Common myeloid progenitor, CD34-positive (primary cell): ENCODE data around the gene ADGRV1.

ENCODE experiments used
- CTCF ChIA-PET: fragments of 350-600 bp; sonication (Branson Sonifier 250); formaldehyde crosslinking; loops from one replicate; lab custom pipeline; 2021; ENCODE audit warnings: antibody characterized with exemption; lab: Charles Lee
- POLR2A ChIA-PET: fragments of 350-600 bp; sonication (Branson Sonifier 250); formaldehyde crosslinking; loops from one replicate; lab custom pipeline; 2021; ENCODE audit warnings: antibody characterized with exemption; lab: Charles Lee
- DNase-seq, 3 donors: peaks; one replicate each; pipeline versions ENCODE4 v3.0.0 to v3.0.0-alpha.2; 2013
- H3K27ac ChIP-seq, 2 experiments: 1 replicate in 1 of 2; 2 replicates in 1 of 2; pipeline ENCODE4 v1.7.0; 2013; ENCODE audit warnings: inconsistent platforms in 2 of 2, low read length in 2 of 2, mild to moderate bottlenecking in 2 of 2, low read depth in 1 of 2, moderate library complexity in 1 of 2; ENCODE audit not compliant: severe bottlenecking in 2 of 2, insufficient read depth in 1 of 2, poor library complexity in 1 of 2
- H3K27me3 ChIP-seq, 5 experiments: replicated peaks in 2 of 5; 1 replicate in 3 of 5; 2 replicates in 2 of 5; pipeline versions ENCODE4 v1.6.1 to v1.7.0; 2013; ENCODE audit warnings: low read length in 4 of 5, mild to moderate bottlenecking in 2 of 5, moderate library complexity in 2 of 5, inconsistent platforms in 1 of 5; ENCODE audit not compliant: insufficient read depth in 5 of 5, control insufficient read depth in 4 of 5
- H3K36me3 ChIP-seq, 4 experiments: 1 replicate in 2 of 4; 2 replicates in 2 of 4; pipeline versions ENCODE4 v1.6.1 to v1.7.0; 2013; ENCODE audit warnings: low read length in 3 of 4, control low read depth in 1 of 4, mild to moderate bottlenecking in 1 of 4; ENCODE audit not compliant: control insufficient read depth in 4 of 4, insufficient read depth in 4 of 4
- H3K4me1 ChIP-seq, 4 experiments: 1 replicate in 3 of 4; 2 replicates in 1 of 4; pipeline versions ENCODE4 v1.6.1 to v1.7.1; 2013; ENCODE audit warnings: low read length in 3 of 4, mild to moderate bottlenecking in 3 of 4, control low read depth in 1 of 4, inconsistent platforms in 1 of 4, moderate library complexity in 1 of 4; ENCODE audit not compliant: control insufficient read depth in 4 of 4, insufficient read depth in 4 of 4; ENCODE audit errors: control extremely low read depth in 1 of 4
- H3K4me3 ChIP-seq, 7 experiments: 1 replicate in 4 of 7; 2 replicates in 3 of 7; pipeline versions ENCODE4 v1.5.1 to v1.7.0; 2013; ENCODE audit warnings: mild to moderate bottlenecking in 7 of 7, low read length in 6 of 7, moderate library complexity in 6 of 7, inconsistent platforms in 2 of 7, low read depth in 2 of 7, control low read depth in 1 of 7; ENCODE audit not compliant: insufficient read depth in 4 of 7, control insufficient read depth in 1 of 7; ENCODE audit errors: extremely low read depth in 1 of 7
- H3K9me3 ChIP-seq, 5 experiments: 1 replicate in 4 of 5; 2 replicates in 1 of 5; pipeline versions ENCODE4 v1.6.1 to v1.7.1; 2013; ENCODE audit warnings: low read length in 4 of 5, mild to moderate bottlenecking in 2 of 5, inconsistent platforms in 1 of 5, low read depth in 1 of 5, moderate library complexity in 1 of 5; ENCODE audit not compliant: control insufficient read depth in 4 of 5, insufficient read depth in 2 of 5; ENCODE audit errors: control extremely low read depth in 1 of 5
- WGBS: methylation state at CpG from one replicate; pipeline ENCODE4 v1.1.5; 2013; ENCODE audit not compliant: insufficient coverage; 5-methylcytosine and 5-hydroxymethylcytosine counted together

Gene ADGRV1

DNA sequence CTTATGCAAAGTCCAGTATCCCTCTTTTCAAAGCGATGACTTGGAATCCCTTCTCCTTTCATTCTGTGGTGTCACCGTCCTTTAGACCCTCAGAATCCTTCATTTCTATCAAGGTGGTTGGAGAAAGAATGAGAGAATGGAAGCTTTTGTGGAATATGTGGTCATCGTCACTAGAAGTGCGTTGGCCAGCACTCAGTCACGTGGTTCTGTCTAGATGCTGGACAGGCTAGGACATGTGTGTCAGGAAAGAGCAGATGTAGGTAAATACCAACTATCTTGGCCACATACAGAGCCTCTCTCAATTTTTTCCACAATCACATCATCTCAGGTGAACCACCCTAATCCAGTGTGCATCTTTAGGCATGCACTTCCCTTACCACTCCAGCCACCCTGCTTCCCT, 618.5 kb downstream of the ADGRV1 start:
- CTCF ChIA-PET: no interaction called here
- no peak for DNase-seq

DNA sequence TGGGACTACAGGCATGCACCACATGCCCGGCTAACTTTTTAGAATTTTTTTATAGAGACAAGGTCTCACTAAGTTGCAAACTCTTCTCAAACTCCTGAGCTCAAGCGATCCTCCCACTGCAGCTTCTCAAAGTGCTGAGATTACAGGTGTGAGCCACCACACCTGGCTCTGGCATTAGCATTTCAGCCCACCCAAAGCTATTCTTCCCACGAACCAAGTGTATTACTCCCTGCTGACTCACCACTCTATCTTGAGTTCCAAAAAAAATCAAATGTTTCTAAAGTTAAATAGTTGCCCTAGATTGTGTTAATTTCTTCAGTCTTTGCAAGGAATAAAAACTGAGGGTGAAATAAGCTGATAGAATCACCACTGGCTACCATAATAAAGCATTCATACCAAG, 619.0 kb downstream of the ADGRV1 start:
- Histone ChIP-seq H3K4me3 (no peak overlapping the region), H3K4me1 (peaks cover 0 to 14% (median 2%) of the 10 kb centered on the region in 4 experiments), H3K27me3 (no peaks in the 10 kb centered on the region), H3K27ac (no peak overlapping the region), H3K9me3 (no peaks in the 10 kb centered on the region), H3K36me3 (no peaks in the 10 kb centered on the region)
- ChIA-PET CTCF (no interaction called here), POLR2A (no interaction called here)
- 100% methylated on average over 2 of the region's 3 CpGs for WGBS
- no peak for DNase-seq

More for the DNA sequence above, 618.5 kb downstream of the ADGRV1 start:
- WGBS: 95% methylated on average over 3 of the region's 5 CpGs
- peaks cover 0 to 9% (median 0%) of the 10 kb centered on the region in 4 experiments for H3K4me1 ChIP-seq
- no peaks in the 10 kb centered on the region for H3K9me3 ChIP-seq
- H3K27me3 ChIP-seq: no peaks in the 10 kb centered on the region
- POLR2A ChIA-PET: no interaction called here
- no peak overlapping the region for H3K4me3 ChIP-seq
- no peak overlapping the region for H3K27ac ChIP-seq
- no peaks in the 10 kb centered on the region for H3K36me3 ChIP-seq

DNA sequence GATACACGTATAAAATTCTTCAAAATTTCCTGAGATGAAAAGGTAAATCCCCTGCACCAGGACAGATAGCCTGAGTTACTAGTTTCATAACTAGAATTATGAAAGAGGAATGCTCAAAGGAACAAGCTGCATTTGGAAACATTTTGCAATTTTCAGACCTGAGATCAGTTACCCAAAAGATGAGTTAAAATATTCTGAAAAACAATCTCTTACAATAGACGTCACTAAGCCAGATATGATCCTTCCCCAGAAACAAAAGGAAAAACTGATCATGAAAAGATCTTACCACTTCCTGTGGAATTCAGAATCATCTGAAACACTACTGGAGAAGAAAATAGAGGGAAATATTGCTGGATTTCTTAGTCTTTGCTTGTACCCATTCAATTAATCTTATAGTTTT, 619.9 kb downstream of the ADGRV1 start:
- H3K27me3 ChIP-seq: no peaks in the 10 kb centered on the region
- no peaks in the 10 kb centered on the region for H3K9me3 ChIP-seq
- H3K27ac ChIP-seq: no peak overlapping the region
- H3K4me3 ChIP-seq: no peak overlapping the region
- no peaks in the 10 kb centered on the region for H3K36me3 ChIP-seq
- DNase-seq: no peak
- H3K4me1 ChIP-seq: peaks cover 0 to 21% (median 3%) of the 10 kb centered on the region in 4 experiments
- CTCF ChIA-PET: no interaction called here
- POLR2A ChIA-PET: no interaction called here
- no CpG with 5 or more reads among the region's 2 CpGs for WGBS

DNA sequence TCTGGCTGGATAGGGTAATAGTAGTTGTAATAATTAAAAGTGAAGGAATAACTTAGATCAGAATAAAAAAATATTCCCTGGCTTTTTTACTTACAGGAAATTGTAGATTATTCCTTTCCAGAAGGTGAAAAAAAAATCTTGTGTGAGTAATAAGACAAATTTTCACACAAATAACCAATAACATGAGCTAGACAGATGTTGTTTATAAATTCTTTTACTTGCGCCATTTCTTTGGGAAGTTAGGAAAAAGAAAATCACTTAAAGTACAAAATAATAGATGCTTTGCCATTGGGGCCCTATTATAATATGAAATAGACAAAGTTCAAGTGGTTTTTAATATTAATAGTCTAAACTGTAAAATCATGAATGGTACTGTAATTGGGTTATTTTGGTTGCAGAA, 620.4 kb downstream of the ADGRV1 start:
- peaks cover 0 to 26% (median 3%) of the 10 kb centered on the region in 4 experiments for H3K4me1 ChIP-seq
- no peak overlapping the region for H3K27ac ChIP-seq
- ChIA-PET CTCF (no interaction called here), POLR2A (no interaction called here)
- WGBS: no CpG with 5 or more reads among the region's 1 CpG
- H3K4me3 ChIP-seq: no peak overlapping the region
- no peak for DNase-seq
- no peaks in the 10 kb centered on the region for H3K9me3 ChIP-seq
- H3K27me3 ChIP-seq: no peaks in the 10 kb centered on the region
- H3K36me3 ChIP-seq: no peaks in the 10 kb centered on the region

GRCh38 chr5:91180506-91180905, 621.9 kb downstream of the ADGRV1 start:
- Histone ChIP-seq H3K4me1 (peaks cover 0 to 27% (median 3%) of the 10 kb centered on the region in 4 experiments), H3K27me3 (no peaks in the 10 kb centered on the region), H3K36me3 (no peaks in the 10 kb centered on the region), H3K4me3 (no peak overlapping the region), H3K9me3 (no peaks in the 10 kb centered on the region), H3K27ac (no peak overlapping the region)
- CTCF ChIA-PET: interaction anchor here (0.8 kb wide), 1 partner anchor 14 kb away, joined by 3 read pairs; no protein-coding TSS in a partner anchor
- no peak for DNase-seq
- 98% methylated on average over 5 of the region's 5 CpGs for WGBS
- POLR2A ChIA-PET: no interaction called here

DNA sequence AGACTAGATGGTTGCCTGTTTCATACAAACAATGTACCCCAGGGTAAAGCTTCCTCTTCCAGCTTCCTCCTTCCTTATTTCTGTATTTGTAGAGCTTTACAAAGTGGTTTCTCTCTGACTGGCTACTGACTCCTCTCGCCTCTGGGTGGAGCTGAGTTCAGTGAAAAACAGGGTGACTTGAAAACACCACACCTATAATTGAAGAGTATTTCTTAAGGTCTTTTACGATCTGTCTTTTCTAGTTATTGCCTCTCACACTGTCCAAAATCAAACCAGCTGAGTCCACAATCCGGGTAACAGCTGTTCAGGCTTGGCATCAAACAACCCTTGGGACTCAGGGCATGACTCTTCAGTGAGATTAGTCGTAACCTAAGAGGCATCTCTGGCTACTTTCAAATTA, 624.2 kb downstream of the ADGRV1 start:
- POLR2A ChIA-PET: no interaction called here
- H3K4me3 ChIP-seq: no peak overlapping the region
- 100% methylated on average over 1 of the region's 4 CpGs for WGBS
- peak; percentile 11 to 47 (median 40) for DNase-seq
- H3K36me3 ChIP-seq: no peaks in the 10 kb centered on the region
- peaks cover 0 to 18% (median 3%) of the 10 kb centered on the region in 4 experiments for H3K4me1 ChIP-seq
- H3K27ac ChIP-seq: no peak overlapping the region
- CTCF ChIA-PET: interaction anchor here (0.8 to 4.2 kb wide), 5 partner anchors 16 to 205 kb away, joined by 3 to 15 read pairs (median 3); no protein-coding TSS in a partner anchor
- H3K27me3 ChIP-seq: no peaks in the 10 kb centered on the region
- no peaks in the 10 kb centered on the region for H3K9me3 ChIP-seq

DNA sequence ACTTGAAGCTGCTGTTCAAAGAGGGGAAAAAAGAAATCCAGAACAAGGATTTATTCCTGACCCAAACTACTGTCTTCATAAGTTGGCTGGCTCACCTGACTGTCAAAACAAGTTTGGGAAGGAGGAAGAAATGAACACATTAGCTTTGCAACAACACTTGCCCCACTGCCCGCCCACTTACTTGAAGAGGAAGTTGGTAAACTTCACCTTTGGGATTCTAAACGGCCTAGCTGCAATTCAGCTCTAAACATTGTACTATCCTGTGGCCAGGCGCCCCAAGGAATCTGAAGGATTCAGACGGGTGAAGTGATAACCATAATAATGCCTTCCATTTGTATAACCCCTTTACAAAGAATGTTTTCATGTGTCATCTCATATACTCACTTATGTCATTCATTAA, 625.1 kb downstream of the ADGRV1 start:
- whole genome bisulfite sequencing: no CpG with 5 or more reads among the region's 4 CpGs

More for the DNA sequence above, 625.1 kb downstream of the ADGRV1 start:
- DNase-seq: peak in 1 of 3 donors; percentile 9
- no peak overlapping the region for H3K27ac ChIP-seq
- H3K36me3 ChIP-seq: no peaks in the 10 kb centered on the region
- ChIA-PET CTCF (interaction anchor here (0.8 to 4.2 kb wide), 4 partner anchors 15 to 204 kb away, joined by 3 to 15 read pairs (median 3); no protein-coding TSS in a partner anchor), POLR2A (no interaction called here)
- H3K9me3 ChIP-seq: no peaks in the 10 kb centered on the region
- no peak overlapping the region for H3K4me3 ChIP-seq
- H3K4me1 ChIP-seq: peaks cover 0 to 18% (median 3%) of the 10 kb centered on the region in 4 experiments
- no peaks in the 10 kb centered on the region for H3K27me3 ChIP-seq
